Lung (tissue), 12 donors: ENCODE results near the gene ARID1B. TPM values are rescaled to one million over a fixed set of nuclear protein-coding genes. Genes with fewer than 3 reads are reported as not detected.

ENCODE experiments used
- ATAC-seq: fragments of 200-7000 bp; cut with Tn5 transposase; one replicate; pipeline ENCODE4 v1.9.1; 2020; ENCODE audit warnings: moderate number of reproducible peaks; ENCODE audit not compliant: insufficient read depth, low FRiP score
- DNase-seq, 3 donors: peaks; one replicate each; pipeline ENCODE4 v3.0.0-alpha.2; 2013 to 2017
- H3K27ac ChIP-seq, 2 donors: one replicate each; pipeline ENCODE4 v1.5.1; 2013; ENCODE audit warnings: mild to moderate bottlenecking in 2 of 2, moderate library complexity in 2 of 2, control low read depth in 1 of 2, inconsistent platforms in 1 of 2, low read depth in 1 of 2, low read length in 1 of 2
- H3K27me3 ChIP-seq, 3 donors: one replicate each; pipeline ENCODE4 v1.5.1; 2013; ENCODE audit warnings: low read length in 2 of 3; ENCODE audit not compliant: control insufficient read depth in 3 of 3, insufficient read depth in 3 of 3
- H3K36me3 ChIP-seq, 4 donors: one replicate each; pipeline ENCODE4 v1.5.1; 2013; ENCODE audit warnings: low read length in 4 of 4, mild to moderate bottlenecking in 1 of 4, moderate library complexity in 1 of 4; ENCODE audit not compliant: control insufficient read depth in 4 of 4, insufficient read depth in 4 of 4
- H3K4me1 ChIP-seq, 5 donors: one replicate each; pipeline ENCODE4 v1.5.1; 2013; ENCODE audit warnings: low read length in 5 of 5, mild to moderate bottlenecking in 2 of 5, moderate library complexity in 1 of 5; ENCODE audit not compliant: control insufficient read depth in 5 of 5, insufficient read depth in 5 of 5
- H3K4me3 ChIP-seq: one replicate; pipeline ENCODE4 v1.5.1; 2013; ENCODE audit warnings: mild to moderate bottlenecking, control low read depth, moderate library complexity
- H3K9ac ChIP-seq, 2 donors: one replicate each; pipeline ENCODE4 v1.5.1; 2013; ENCODE audit warnings: low read length in 2 of 2, control low read depth in 1 of 2; ENCODE audit not compliant: insufficient read depth in 1 of 2
- H3K9me3 ChIP-seq, 4 donors: one replicate each; pipeline ENCODE4 v1.5.1; 2013; ENCODE audit warnings: low read length in 3 of 4, mild to moderate bottlenecking in 1 of 4, moderate library complexity in 1 of 4; ENCODE audit not compliant: control insufficient read depth in 4 of 4, insufficient read depth in 3 of 4
- WGBS, 2 donors: extraction: QIAGEN DNeasy Blood & Tissue Kit; methylation state at CpG; one replicate each; pipeline ENCODE4 v1.1.7; 2013; 5-methylcytosine and 5-hydroxymethylcytosine counted together
- polyA plus RNA-seq, 2 donors: library from polyadenylated mRNA; stranded (reverse); fragments of 200-250 nt; gene quantifications; one replicate each; pipeline ENCODE4 v1.2.1, GENCODE V29; 2013
- total RNA-seq, 2 donors: library from RNA; depleted of rRNA in 1 of 2; stranded (reverse); fragments of >200 nt in 1 of 2; gene quantifications; one replicate each; pipeline ENCODE4 v1.2.1, GENCODE V29; 2014 to 2021
- TF ChIP-seq, protein P1 (sequence below): IDR thresholded peaks from 2 replicates; pipeline ENCODE4 v1.5.1; 2012; ENCODE audit warnings: mild to moderate bottlenecking; ENCODE audit errors: control extremely low read depth, extremely low read depth
- donor health status: control.
- donor health status: control.
- donor health status: Bipolar disorder and iron deficiency.
- donor health status: healthy.
- donor health status: DM: yes; HTN: yes; CAD: no.

ARID1B gene
- total and polyA plus RNA-seq, 4 donors: 10.5 to 239 (median 50.9) TPM

- Histone ChIP-seq H3K9me3 (no peaks in the 10 kb centered on the region), H3K4me1 (peaks cover 0 to 28% (median 10%) of the 10 kb centered on the region in 5 donors), H3K27ac (peak overlapping the region in 1 of 2 donors; percentile 9), H3K4me3 (no peak overlapping the region), H3K36me3 (peaks cover 0 to 5% (median under 1%) of the 10 kb centered on the region in 4 donors), H3K27me3 (no peaks in the 10 kb centered on the region), H3K9ac (peak overlapping the region in 1 of 2 donors; percentile 82)
- TF ChIP-seq, protein P1, sequence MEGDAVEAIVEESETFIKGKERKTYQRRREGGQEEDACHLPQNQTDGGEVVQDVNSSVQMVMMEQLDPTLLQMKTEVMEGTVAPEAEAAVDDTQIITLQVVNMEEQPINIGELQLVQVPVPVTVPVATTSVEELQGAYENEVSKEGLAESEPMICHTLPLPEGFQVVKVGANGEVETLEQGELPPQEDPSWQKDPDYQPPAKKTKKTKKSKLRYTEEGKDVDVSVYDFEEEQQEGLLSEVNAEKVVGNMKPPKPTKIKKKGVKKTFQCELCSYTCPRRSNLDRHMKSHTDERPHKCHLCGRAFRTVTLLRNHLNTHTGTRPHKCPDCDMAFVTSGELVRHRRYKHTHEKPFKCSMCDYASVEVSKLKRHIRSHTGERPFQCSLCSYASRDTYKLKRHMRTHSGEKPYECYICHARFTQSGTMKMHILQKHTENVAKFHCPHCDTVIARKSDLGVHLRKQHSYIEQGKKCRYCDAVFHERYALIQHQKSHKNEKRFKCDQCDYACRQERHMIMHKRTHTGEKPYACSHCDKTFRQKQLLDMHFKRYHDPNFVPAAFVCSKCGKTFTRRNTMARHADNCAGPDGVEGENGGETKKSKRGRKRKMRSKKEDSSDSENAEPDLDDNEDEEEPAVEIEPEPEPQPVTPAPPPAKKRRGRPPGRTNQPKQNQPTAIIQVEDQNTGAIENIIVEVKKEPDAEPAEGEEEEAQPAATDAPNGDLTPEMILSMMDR: no peak
- no peak for ATAC-seq
- 4 to 5% methylated on average over 8 of the region's 8 CpGs for WGBS, 2 donors
- DNase-seq: peak in 2 of 3 donors; percentile 54 to 62
Observed at GRCh38 chr6:156781861-156782631, 4.9 kb downstream of the ARID1B start.

- DNase-seq (peak in 1 of 3 donors; percentile 17), ATAC-seq (no peak)
- Histone ChIP-seq H3K4me1 (peaks cover 0 to 28% (median 14%) of the 10 kb centered on the region in 5 donors), H3K4me3 (no peak overlapping the region), H3K9me3 (no peaks in the 10 kb centered on the region), H3K27ac (peak overlapping the region in 1 of 2 donors; percentile 9), H3K36me3 (peaks cover 0 to 5% (median under 1%) of the 10 kb centered on the region in 4 donors), H3K27me3 (no peaks in the 10 kb centered on the region), H3K9ac (peak overlapping the region in 1 of 2 donors; percentile 68)
- 7 to 11% methylated on average over 2 of the region's 2 CpGs for WGBS, 2 donors
- TF ChIP-seq, protein P1: no peak
Observed at GRCh38 chr6:156782691-156783320, 5.6 kb downstream of the ARID1B start.

DNA sequence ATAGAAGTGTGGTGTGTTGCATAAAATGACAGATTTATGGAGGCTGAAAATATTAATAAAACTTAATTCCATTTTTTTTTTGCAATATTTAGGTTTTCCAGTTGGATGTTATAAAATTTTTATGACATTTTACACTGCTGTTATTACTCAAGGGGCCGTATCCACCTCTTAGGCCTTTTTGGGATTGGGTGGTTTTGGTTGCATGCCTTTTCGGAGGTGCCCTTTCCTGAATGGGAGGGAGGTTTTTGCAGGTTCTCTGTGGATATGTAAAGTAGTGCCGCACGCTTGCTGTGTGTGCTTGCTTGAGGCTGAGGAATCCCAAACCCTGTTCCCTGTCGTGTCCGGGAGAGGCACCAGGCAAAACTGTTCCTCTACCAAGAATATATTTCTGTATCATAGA is 6.8 kb downstream of the ARID1B start:
- Histone ChIP-seq H3K36me3 (peaks cover 0 to 5% (median under 1%) of the 10 kb centered on the region in 4 donors), H3K27ac (peak overlapping the region in 1 of 2 donors; percentile 10), H3K27me3 (no peaks in the 10 kb centered on the region), H3K9ac (peak overlapping the region in 1 of 2 donors; percentile 23), H3K9me3 (no peaks in the 10 kb centered on the region), H3K4me1 (peaks cover 0 to 29% (median 19%) of the 10 kb centered on the region in 5 donors), H3K4me3 (no peak overlapping the region)
- DNase-seq (no peak), ATAC-seq (no peak)
- TF ChIP-seq, protein P1: no peak
- WGBS, 2 donors: 74 to 78% methylated on average over 6 of the region's 6 CpGs
